DMS 273 (cell line): ENCODE measurements around the gene ARVCF.

ENCODE experiments used
- DNase-seq: peaks from one replicate; lab custom pipeline; 2025; ENCODE audit not compliant: unreplicated experiment; lab: John Stamatoyannopoulos, UW

The ARVCF gene

DNA sequence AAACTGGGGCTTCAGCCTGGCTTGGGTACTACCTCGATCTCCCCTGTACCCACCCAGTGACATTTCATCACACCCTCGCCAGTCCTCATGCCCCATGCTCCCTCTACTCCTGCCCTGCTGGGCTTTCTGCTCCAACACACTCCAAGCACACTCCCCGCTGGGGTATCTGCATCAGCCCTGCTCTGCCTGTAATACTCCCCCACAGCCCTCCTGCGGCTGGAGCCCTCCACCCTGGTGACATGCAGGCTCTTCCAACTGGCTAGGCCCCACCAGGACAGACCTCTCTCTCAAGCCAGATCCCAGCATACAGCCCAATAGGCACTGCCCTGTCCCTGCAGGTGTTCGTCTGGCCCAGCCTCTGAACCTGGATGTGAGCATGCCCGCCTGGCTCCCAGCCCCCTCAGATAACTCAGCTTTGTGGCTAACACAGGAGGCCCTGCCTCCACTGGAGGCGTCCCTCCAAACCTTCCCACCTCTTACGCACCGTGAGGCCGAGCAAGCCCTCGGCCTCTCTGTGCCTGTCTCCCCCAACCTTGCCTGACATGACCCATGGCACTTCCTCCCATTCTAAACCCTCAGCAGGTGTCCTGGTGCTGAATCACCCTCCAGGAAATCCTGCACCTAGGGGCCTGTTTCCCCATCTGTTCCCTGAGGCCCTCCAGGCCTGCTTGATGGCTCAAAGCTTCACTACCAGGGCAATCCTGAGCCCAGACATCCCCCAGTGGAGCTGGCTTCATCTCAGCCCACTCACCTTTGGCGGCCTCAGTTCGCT, 41.5 kb downstream of the ARVCF start:
- DNase-seq, result peak; percentile 73

DNA sequence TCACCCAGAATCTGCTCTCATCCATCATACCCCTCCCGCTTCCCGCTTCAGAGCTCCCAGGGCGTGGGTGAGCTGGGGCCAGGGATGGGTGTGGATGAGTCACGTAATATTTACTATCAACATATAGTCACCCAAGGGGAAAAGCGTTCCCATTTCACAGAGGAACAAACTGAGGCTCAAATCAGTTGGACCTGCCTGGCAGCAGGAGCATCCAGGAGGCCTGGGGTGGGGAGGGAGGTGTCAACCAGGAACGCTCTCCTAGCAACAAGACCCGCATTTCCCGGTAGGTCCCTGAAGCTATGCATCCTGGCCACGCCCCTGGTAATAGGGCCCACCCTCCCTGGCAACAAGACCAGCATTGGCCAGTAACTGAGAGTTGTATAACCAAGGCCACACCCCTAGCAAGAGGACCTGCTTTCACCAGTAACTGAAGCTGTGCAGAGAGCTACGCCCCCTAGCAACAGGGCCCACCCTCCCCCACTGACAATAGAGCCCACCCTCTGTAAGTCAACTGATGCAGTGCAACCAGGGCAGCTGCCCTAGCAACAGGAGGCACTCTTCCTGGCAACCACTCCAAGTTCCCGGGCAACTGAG, 42.3 kb downstream of the ARVCF start:
- peak; percentile 94 for DNase-seq

DNA sequence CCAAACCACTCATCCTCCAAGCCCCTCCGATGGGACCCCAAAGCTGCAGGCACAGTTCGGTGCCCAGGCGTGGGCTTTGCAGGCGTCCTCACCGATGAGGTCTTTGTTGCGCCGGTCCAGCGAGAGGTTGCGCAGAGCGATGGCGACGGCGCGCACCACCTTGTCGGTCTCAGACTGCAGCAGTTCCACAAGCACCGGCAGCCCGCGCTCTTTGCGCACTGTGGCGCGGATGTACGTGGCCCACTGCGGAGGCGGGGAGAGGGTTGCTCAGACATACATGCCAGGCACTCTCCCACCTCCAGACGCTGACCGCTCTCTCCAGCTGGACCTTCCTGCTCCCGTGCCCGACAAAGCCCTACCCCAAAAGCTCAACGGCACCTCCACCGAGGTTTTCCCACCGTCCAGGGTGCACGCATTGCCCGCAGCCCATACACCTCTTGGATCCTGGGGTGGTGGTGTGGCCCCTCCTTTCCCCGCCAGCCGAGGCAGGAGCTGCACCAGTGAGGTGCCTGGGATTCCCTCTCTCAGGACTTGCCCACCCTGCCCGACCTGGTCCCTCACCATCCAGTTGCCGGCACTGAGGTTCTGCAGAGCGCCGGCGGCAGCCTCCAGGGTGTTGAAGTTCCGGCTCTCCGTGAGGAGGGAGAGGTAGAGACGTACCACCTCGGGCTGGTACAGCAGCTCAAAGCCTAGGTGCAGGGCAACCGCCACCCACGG, 42.9 kb downstream of the ARVCF start:
- no peak for DNase-seq

GRCh38 chr22:19972652-19973550, 43.7 kb downstream of the ARVCF start:
- no peak for DNase-seq

- DNase-seq, result no peak
These were observed 44.4 kb downstream of the ARVCF start for GRCh38 chr22:19972251-19972650.

DNA sequence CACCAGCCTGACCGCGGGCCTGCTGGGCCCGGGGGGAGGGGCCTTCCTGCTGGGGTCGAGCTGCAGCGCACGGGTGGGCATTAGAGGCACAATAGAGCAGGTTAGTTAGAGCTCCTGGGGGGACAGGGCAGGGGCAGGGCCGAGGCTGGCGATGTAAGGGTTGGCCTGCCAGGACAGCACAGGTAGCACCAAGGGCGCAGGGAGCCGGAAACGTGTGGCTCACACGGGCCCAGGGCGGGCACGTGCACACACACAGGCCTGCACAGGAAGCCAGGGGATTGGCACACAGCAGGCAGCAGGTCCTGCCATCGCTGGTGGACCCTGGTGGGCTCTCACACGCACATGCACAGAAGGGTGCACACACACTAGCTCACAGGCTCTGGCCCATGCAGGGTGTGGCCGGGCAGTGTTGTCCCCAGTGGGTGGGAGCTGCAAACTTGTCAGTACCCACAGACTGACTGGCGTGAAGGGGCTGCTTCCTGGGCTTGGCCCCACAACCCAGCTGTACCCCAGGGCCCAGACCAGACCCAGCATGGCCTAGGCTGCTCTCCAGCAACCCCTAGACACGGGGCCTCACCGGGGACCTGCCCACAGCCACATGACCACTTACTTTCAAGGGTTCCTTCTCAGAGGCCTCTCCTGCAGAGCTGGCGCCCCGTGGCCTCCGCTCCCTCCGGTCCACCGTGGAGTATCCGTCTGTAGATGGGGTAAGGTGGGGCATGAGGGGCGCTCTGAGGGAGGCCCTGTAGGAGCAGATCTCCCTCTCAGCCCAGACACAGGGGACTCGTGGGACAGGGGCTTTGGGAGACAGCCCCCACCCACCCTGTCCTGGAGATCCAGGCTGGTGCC, 45.1 kb downstream of the ARVCF start:
- DNase-seq, result no peak

DNA sequence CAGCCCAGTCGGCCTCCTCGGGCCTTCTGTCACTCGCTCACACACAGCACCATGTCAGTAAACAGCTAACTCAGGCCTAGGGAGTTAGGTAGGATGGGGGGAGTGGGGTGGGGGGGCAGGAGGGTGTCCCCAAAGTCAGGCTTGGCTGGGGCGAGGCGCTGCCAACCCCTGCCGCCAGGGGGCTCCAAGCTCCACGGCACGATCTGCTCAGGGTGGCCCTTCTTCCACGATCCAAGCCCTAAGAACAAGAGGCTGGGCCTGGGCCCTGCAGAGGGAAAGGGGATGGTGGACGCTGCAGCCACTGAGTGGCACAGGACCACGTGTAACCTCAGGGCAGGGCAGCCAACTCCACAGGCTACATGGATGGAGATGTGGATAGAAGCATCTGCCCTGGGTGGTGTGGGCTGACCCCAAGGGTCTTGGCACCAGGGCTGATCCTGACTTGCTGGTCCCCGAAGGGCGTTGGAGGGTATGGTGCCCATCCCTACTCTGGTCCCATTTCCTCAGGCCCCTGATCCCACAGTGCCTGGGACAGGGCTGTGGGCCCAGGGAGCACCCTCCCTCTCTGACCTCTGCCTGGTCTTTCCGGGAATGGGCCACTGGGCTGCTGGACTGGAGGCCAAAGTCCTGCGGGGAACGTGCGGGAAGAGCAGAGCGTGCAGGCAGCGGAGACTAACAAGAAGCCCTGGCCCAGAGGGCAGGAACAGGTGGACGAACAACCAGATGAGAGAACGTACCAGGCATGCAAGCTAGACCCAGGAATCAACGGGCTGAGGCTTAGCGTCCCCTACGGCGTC, 45.9 kb downstream of the ARVCF start:
- peak; percentile 76 for DNase-seq

GRCh38 chr22:19970031-19970478, 46.6 kb downstream of the ARVCF start:
- no peak for DNase-seq

DNA sequence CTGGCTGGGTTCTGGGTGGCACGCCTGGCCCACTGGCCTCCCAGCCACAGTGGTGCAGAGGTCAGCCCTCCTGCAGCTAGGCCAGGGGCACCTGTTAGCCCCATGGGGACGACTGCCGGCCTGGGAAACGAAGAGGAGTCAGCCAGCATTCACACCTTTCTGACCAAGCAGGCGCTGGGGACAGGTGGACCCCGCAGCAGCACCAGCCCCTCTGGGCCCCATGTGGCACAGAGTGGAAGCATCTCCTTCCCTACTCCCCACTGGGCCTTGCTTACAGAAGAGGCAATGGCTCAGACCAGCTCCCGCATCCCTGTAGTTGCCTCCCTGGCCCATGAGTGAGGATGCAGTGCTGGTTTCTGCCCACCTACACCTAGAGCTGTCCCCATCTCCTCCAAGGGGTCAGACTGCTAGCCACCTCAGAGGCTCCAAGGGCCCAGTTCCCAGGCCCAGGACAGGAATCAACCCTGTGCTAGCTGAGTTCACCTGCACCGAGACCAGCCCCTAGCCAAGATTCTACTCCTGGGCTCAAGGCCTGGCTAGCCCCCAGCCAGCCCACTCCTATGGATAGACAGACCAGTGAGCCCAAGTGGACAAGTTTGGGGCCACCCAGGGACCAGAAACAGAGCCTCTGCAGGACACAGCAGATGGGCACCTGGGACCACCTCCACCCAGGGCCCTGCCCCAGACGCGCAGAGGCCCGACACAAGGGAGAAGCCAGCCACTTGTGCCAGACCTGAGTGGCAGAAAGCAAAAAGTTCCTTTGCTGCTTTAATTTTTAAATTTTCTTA, 47.3 kb downstream of the ARVCF start:
- DNase-seq, result no peak

GRCh38 chr22:19968450-19968891, 48.2 kb downstream of the ARVCF start:
- DNase-seq, result no peak

GRCh38 chr22:19967850-19968449, 48.7 kb downstream of the ARVCF start:
- DNase-seq, result no peak

DNA sequence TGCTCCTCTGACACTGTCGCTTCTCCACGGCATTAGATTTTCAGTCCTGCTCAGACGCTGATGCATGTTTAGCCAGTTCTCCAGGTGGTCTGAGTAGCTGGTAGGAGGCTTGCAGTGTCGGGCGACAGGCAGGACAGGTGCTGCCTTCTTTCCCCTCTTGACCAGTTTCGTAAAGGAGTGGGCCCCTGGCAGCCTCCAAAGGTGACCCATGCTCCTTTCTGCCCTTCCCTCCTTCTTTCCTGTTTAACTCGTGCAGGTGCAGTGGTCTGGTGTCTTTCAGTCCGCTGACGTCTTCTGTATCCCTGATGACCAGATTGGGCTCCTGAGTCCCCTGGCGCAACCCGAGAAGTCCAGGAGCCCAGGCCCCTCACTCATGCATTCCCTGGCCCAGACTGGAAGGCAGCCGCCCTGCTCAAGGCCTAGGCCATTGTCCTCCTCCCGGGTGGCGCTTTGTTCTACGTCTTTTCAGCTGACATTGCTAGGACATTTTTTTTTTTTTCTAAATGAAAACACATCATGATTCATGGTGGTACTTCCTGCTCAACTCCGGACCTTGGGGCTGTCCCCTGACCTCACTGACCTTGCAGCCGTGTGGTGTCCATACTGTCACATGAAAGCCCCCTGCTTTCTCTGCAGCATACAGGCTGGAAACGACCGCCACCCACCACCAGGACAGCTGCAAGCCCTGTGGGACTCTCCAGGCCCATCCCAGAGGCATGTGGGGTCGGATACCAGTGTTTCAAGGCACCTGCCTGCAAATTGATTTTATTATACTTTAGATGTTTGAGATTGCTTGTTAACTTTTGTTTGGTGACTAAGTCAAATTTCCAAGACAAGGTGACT, 49.5 kb downstream of the ARVCF start:
- no peak for DNase-seq

- DNase-seq, result peak; percentile 48
These were observed 50.6 kb downstream of the ARVCF start for GRCh38 chr22:19965771-19966709.

DNA sequence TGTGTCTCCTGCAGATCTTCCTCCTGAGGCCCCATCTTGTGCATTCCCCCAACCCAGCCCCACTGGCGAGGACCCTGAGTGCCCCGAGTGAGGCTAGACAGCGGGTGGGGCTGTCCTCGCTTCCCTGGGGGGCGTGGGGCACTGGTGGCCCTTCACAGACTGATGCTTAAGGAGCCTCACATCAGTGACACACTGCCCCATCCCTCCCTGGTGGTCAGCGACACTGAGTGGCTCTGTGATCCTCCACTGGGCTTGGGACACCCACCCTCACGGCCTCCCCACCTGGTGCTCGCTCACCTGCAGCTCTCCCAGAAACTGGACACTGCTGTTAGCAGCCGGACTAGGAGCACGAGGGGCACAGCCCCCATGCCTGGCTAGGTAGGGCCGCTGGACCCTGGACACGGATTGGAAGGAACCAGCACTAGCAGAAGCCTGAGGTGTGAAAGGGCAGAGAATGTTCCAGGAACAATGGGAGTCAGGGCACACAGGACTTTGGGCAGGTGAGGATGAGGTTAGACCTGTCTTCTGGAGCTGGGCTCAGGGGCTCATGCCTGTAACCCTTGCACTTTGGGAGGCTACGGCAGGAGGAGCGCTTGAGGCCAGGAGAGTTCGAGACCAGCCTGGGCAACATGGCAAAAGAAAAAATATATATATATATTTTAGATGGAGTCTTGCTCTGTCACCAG, 51.8 kb downstream of the ARVCF start:
- no peak for DNase-seq

DNA sequence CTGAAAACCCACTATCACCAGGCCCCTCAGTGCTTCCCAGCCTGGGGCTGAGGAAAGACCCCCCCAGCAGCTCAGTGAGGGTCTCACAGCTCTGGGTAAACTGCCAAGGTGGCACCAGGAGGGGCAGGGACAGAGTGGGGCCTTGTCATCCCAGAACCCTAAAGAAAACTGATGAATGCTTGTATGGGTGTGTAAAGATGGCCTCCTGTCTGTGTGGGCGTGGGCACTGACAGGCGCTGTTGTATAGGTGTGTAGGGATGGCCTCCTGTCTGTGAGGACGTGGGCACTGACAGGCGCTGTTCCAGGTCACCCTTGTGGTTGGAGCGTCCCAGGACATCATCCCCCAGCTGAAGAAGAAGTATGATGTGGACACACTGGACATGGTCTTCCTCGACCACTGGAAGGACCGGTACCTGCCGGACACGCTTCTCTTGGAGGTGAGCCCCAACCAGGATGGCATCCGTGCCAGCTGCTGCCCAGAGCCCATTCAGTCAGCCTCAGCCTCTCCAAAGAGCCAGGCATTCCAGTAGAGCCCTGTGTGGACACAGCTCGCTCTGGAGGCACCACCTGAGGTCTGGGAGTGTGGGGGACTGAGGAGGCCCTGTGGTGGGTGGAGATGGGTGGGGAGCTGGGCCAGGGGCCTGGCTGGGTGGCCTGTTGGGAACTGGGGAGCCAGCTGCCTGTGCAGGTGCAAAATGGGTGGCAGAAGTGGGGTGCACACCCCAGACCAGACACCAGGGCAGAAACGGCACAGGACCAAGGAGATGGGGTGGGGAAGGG, 52.6 kb downstream of the ARVCF start:
- no peak for DNase-seq
